ENCODE data around the gene PSMD9. TPM values are rescaled to one million over a fixed set of nuclear protein-coding genes. Genes with fewer than 3 reads are reported as not detected.
"Not testable (repeated sequence)": the region's sequence is repeated elsewhere in the genome, so short reads cannot be mapped to it uniquely, and the experiment has no call there.

Gene PSMD9
- total RNA-seq, 1 donor from 2014 or later, result 44.2 TPM

GRCh38 chr12:121875582-121875981 lies 13.0 kb upstream of the PSMD9 start:
- TF ChIP-seq CTCF (conservative IDR thresholded peaks at IDR 0.05; ENCODE audit: low read depth, low read length), result no peak
- no peak overlapping the region for H3K4me3 ChIP-seq (ENCODE audit: low read depth, low read length)
- no peak for DNase-seq (ENCODE audit: low read depth)

- DNase-seq (ENCODE audit: low read depth); H3K4me3 ChIP-seq (ENCODE audit: low read depth, low read length): not testable (repeated sequence)
Measured at GRCh38 chr12:121876080-121876447, 12.5 kb upstream of the PSMD9 start.

- no peak for TF ChIP-seq CTCF (conservative IDR thresholded peaks at IDR 0.05; ENCODE audit: low read depth, low read length)
- DNase-seq (ENCODE audit: low read depth), result no peak
- no peak overlapping the region for H3K4me3 ChIP-seq (ENCODE audit: low read depth, low read length)
Measured at GRCh38 chr12:121883315-121883660, 5.3 kb upstream of the PSMD9 start.

GRCh38 chr12:121885129-121885528 lies 3.5 kb upstream of the PSMD9 start:
- H3K4me3 ChIP-seq (ENCODE audit: low read depth, low read length); DNase-seq (ENCODE audit: low read depth): not testable (repeated sequence)

- H3K4me3 ChIP-seq (ENCODE audit: low read depth, low read length), result peak overlapping the region; percentile 91
- no peak for DNase-seq (ENCODE audit: low read depth)
- no peak for TF ChIP-seq CTCF (conservative IDR thresholded peaks at IDR 0.05; ENCODE audit: low read depth, low read length)
Measured at GRCh38 chr12:121888083-121888477, 510 bp upstream of the PSMD9 start.

GRCh38 chr12:121889274-121889624 lies 659 bp downstream of the PSMD9 start:
- H3K4me3 ChIP-seq (ENCODE audit: low read depth, low read length), result peak overlapping the region; percentile 91
- no peak for DNase-seq (ENCODE audit: low read depth)
- no peak for TF ChIP-seq CTCF (conservative IDR thresholded peaks at IDR 0.05; ENCODE audit: low read depth, low read length)

GRCh38 chr12:121889661-121890060 lies 1.1 kb downstream of the PSMD9 start:
- H3K4me3 ChIP-seq (ENCODE audit: low read depth, low read length), result peak overlapping the region; percentile 91
- not testable (repeated sequence) for DNase-seq (ENCODE audit: low read depth)

- DNase-seq (ENCODE audit: low read depth), result no peak
- H3K4me3 ChIP-seq (ENCODE audit: low read depth, low read length), result no peak overlapping the region
- TF ChIP-seq CTCF (conservative IDR thresholded peaks at IDR 0.05; ENCODE audit: low read depth, low read length), result no peak
Measured at GRCh38 chr12:121892673-121893561, 4.3 kb downstream of the PSMD9 start.
